NCI-H2029 (cell line): Measurements from ENCODE around the gene RAD51B.

Source experiments
- DNase-seq: peaks from one replicate; lab custom pipeline; 2025; lab: John Stamatoyannopoulos, UW

Gene RAD51B

DNA sequence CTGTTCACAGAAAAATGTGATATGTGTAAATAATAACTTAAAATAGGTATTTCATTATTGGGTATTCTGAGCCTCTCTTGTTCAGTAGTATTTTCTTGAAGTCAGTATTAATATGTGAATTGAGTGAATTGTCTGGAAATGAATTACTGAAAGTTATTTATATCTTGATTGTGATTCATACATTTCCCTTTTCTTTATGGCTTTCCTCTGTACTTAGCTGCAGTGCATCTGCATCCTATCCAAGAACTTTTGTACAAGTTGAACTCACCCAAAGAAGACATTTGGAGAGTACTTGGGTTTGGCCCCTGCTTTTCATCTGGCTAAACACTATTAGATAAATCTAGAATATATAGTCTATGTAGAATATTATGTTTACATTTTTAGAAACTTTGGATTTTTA is 326.0 kb downstream of the RAD51B start:
- no peak for DNase-seq

DNA sequence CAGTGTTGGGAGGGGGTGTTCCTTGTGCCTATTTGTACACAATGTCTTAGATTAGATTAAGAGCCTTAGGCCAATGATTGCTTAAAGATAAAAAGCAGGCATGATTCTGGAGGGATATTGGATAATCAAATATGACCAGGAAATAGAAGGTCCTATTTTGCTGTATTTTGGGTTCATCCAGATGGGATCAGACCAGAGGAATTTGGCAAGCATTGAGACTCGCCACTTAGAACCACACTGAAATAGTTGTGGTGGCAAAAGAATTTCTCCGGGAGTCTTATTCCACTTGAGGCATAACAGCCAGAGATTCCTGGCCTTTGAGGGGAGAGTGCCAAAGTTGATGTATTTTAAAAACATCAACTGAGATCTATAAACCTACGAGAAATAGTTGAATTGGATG is 327.2 kb downstream of the RAD51B start:
- DNase-seq = no peak

DNA sequence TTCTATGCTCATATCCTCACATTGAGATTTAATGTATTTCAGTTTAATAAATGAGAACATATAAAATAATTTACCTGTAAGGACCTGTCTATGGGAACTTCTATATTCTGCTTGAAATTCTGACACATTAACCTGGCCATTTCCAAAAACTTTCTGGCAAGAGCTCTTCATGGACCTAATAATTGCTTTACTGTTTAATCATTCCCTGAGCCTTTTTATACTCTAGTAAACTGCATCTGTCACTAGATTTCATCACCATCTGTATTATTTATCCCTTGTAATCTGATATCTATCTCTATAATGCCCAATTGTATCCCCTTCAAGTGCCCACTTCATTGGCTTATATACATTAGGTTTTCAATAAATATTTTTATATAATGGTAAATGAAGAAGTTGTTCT is 327.7 kb downstream of the RAD51B start:
- DNase-seq = no peak

DNA sequence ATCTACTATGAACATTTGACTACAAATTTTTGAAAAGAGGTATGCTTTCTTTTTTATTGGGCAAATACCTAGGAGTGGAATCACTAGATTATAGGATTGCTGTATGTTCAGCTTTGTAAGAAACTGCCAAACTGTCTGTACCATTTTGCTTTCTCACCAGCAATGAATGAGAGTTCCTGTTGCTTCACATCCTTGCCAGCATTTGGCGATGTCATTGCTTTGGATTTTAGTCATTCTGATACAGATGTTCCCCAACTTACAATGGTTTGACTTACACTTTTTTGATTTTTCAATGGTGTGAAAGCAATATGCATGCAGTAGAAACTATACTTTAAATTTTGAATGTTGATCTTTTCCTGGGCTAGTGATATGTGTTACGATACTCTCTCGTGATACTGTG is 328.7 kb downstream of the RAD51B start:
- DNase-seq = no peak

DNA sequence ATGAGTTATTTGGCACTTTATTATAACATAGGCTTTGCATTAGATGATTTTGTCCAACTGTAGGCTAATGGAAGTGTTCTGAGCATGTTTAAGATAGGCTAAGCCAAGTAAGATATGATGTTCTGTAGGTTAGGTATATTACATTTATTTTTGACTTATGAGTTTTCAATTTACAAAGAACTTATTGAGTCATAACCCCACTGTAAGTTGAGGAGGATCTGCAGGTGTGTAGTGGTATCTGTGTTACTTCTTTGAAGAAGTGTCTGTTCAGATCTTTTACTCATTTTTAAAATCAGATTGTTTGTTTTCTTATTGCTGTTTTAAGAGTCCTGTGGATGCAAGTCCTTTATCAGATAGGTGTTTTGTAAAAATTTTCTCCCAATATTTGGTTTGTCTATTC is 329.2 kb downstream of the RAD51B start:
- no peak for DNase-seq

DNA sequence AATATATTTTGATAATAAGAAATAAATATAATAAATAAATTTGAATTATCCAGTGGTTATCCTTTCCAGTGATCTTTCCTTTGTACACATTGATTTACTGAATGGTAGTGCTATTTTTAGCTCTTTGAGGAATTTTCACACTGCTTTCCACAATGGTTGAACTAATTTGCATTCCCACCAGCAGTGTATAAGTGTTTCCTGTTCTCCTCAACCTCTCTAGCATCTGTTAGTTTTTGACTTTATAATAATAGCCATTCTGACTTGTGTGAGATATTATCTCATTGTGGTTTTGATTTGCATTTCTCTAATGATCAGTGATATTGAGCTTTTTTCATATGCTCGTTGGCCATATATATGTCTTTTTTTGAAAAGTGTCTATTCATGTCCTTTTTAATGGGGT is 333.7 kb downstream of the RAD51B start:
- no peak for DNase-seq

DNA sequence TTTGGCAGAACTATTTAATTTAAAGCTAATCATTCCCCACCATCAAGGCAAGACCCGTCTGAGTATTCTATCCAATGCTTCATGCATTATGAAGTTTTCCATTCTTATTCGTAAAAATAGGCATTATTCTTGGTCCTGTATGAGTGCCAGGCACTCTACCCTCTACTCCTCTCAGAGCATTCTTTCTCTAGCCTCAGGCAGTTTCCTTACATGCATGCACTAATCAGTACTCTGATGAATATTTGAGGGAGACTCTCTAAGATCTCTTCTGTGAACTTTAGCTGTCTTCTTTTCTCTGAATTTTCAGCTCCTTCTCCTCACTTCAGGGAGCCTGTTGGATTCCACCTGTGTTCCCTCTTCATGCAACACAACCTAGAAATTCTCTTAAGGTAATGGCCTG is 334.7 kb downstream of the RAD51B start:
- DNase-seq = no peak

DNA sequence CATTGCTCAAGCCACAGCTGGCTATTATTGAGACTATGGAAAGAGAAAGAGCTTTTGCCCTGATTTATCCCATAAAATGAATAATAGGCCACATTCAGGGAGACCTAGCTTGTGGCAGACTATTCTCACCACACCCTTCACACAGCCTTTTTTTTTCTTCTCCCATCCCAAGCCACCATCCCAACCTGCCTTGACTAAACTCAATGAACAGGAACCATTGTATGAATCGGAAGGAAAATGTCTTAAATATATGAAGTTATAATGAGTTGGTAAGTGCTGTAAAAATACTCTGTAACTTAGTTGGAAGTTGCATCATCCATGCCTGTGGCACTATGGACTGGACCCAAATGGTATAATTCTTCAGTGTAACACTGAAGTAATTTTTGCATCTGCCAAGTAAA is 338.4 kb downstream of the RAD51B start:
- no peak for DNase-seq

DNA sequence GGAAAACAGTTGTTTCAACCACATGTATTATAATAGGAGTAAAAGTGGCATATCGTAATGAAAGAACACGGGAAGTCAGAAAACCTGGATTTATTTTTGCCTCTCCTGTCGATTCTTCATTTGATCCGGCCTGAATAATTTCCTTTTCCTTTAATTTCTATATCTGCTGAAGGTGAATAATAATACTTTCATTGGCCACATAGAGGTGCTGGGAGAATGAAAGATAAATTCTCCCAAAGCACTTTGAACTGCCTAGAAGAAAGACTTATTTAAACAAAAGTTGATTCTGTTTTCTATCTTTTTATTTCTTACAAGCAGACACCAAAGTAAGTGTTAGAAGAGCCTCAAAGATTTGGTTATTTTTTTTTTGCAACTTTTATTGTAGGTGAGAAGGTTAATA is 339.1 kb downstream of the RAD51B start:
- no peak for DNase-seq

DNA sequence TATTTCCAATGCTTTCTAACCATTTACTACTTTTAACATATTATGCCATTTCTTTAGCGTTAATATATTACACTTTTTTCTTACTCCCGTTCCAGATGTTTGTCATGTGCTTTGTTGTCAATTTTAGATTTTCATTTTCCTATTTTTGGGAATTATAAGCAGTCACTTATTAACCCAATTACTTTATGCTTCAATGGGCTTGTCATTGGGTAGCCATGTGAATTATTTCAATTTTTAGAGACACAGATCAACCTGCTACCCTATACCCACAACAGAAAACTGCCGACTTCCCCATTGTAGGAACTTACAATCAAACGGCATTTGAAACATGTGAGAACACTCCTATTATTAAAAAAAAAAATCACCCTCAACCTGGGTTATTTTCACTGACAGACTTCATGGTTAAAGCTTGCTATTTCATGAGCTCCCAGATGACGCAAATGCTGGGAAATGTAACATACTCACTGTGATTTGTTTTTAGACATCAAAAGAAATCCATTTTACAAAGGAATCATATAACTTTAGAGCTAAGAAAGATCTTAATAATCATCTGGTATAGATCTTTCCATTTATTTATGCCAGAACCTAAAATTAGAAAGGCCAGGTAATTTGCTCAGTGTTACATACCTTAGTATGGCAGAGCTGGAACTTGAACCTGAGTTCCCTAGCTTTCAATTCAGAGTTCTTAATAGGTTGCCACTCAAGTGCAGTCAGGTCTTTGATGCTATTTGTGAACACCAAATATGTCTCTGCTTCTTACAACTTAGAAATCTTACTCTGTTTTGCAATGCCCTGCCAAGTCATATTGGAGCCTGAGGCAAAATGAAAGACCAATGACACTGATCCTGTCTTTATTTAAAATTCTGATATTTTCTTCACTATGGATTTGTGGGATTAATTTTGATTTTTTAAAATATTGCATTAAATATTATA is 340.4 kb downstream of the RAD51B start:
- no peak for DNase-seq

DNA sequence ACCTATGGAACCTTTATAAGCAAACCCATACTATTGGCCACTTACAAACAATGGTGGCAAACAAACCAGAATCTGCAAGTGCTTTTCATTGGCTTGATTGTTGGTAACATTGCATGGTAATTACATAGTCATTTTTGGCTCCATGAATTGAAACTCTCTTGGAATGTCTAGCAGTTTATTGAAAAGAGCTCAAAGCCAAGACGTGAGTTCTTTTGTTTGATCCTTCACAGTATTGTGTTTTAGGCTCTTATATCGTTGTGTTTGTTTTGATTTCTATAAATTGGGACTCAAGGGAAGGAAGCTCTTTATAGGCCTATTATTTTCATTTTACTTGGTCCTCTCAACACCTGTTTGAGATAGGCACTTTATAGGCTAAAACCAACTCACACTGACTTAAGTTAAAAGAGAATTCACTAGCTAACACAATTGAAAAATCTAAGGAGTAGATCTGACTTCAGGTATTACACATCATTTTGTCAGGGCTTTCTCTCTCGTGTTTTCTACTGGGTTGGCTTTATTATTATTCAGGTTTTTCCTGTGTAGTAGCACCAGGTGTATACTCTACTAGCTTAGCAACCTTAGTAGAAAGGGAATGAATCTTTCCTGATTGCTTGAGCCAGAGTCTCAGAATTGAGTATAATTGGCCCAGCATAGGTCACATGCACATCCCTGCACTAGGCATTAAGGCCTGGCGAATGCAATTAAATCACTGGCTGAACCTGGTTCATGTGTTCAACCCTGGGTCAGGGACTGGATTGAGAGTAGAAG is 341.4 kb downstream of the RAD51B start:
- no peak for DNase-seq

DNA sequence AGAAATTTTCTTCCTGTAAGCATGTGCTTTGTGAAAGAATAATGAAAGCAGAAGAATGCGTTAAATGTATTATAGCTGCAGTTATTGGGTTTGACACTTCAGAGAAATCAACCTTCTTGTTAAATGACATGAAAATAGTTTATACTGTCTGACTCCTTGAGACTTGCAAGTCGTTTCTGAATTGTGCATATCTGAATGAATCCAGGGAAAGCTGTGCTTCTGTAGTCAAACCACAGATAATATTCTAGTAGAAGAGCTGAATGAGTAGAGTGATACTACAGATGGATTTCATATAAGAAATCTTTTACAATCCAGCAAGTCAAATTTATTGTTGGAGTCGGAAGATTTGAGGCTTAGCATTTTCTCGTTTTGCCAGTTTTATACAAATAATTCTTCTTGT is 343.3 kb downstream of the RAD51B start:
- no peak for DNase-seq

DNA sequence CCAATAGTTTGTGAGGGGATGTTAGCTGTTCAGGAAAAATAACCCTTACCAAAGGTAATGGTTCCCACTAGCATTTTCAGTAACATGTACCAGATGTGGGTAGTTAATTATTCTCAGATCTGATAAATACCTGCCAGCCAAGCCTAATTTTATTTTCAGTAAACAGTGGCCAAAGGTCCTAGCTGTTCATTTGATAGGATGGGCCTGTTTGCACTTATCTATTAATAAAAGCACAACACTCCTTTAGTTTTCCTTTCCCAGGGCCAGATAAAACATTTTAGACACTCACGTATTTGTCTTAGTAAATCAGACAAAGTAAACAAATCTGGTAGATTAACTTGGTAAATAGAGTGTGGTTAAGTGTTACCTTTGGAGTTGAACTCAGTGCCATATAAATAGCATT is 345.1 kb downstream of the RAD51B start:
- DNase-seq = no peak

DNA sequence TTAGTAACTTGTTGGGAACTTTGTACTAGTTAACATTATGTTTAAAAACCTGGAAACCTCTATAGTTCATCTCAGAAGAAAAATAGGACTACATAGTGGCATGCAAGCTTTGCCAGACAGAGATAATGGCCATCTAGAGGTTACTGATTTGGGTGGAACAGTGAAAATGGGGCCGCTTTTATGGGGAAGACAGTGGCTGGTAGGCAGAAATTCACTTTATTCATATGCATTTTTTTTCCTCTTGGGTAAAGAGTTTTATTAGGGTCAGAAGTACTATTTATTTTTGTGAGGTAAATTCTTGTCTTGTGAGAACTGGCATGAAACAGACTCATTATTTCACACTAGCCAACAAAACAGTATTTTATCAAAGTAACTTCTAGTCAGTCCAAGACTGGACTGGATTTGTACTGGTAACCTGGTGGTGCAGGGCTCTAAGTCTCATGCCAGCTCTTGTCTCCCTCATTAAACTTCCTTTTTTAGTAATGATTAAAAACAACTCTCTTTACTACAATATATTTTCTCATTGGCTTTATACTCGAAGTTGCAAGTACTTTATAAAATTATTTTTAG is 345.8 kb downstream of the RAD51B start:
- no peak for DNase-seq

DNA sequence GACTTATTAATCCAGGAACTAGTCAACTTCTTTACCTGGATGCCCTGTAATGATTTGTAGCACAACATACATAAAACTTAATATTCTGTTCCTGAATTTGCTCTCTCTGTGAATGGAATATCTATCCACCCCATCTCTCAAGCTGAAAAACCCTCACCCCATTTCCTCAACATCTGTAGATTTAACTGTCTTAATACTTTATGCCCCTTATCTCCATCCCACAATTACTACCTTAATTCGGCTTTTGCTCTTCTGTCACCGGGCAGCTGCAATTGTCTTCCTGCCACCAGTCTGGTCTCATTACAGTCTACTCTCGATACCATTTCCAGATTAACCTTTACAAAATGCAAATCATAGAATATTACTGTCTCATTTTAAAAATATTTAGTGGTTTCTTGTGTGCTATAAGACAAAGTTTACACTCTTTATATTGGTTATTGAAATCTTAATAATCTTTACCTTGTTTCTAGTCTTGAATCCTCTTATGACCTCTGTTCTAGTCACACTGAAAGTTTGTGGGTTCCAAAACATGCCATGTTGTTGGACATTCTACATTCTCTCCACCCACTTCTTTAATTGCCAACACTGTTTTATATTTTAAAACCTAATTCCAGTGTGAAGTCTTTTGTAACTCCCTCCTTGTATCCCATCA is 347.3 kb downstream of the RAD51B start:
- DNase-seq = no peak

DNA sequence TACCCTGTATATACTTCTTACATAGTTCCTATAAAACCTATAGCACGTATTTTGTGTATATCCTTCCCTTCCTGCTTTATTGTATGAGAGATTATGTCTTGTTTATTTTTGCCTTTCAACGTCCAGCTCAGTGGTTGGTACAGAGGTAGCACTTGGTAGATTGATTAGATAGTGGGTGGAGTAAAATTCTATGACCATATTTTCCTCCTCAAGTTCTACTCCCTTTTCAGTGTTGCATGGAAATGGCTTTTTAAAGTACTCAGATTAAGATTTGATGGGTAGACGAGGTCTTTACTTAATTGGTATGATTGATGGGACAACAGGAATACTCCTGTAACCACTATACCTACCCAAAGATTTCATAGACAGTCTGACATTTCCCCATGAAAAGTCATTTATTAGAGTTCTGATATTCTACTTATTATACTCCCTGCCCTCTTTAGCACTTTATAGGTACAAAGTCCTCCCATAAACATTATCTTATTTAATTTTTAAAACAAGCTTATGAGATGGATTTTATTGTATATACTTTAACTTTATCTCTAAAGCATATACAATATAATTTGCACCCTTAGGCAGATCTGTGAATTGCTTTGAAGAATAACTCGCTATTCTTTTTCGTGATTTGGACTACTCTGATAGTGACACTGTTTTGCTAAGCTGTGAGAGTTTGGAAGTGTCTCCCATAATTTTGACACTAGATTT is 348.0 kb downstream of the RAD51B start:
- DNase-seq = no peak

DNA sequence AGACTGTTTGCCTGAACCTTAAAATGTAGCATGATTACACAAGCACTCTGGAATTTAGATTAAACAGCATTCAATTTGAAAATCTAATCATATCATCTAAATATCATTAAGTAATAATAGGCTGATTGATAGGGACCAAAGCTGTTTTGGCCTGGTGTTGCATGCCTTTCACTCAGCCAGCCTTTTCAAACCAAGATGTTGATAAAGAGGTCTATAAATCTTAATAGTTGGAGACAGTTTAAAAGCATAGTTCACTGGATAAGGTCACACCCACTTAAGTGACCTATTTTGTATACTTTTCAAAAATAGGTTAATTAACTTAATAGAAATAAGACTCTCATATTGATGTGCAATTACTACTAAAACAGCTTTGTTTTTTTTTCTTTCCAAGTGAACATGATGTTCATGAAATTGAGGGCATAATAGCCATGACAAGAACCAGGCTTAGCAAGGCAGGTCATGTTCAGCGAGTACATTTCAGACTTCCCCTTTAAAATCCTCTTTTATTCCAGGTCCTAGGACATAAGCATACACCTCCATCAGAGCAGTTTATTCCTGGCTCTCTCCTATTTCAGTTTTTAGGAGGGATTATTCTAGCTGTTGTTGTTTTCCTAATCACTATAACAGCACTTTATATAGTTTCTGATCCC is 349.0 kb downstream of the RAD51B start:
- no peak for DNase-seq

DNA sequence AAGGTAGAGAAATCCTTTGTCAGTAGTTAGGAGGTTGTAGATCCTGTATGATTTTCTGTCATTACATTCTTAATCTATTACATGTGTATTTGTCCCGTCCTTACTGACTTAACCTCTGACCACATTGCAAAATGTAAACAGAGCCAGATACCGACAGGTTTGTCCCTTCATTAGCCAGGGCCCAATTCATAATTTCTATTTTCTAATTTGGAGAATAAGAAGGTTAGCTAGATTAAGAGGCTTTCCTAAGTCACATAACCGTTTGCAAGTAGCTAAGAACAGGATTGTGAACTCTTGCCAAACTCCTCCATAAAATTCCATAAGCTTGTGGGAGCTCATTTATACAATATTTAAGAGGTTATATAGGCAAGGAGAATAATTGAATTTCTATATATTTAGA is 352.6 kb downstream of the RAD51B start:
- no peak for DNase-seq

DNA sequence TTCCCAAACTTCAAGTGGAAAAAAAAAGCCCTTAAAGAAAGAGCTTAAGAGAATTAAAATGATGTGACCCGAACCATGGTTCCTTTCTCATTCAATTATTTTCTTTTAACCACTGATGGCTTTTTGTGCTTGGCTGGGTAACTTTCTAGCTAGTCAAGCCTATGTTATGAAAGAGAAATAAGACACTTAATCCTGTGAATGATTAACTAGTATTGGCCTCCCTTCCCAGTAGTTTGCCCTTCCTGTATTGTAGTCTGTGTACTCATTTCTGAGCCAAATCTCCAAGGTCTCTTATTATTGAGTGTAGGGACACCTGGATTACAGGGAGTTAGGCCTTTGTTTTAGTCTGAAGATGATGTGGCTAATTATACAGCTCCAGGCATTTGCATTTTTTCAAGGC is 353.0 kb downstream of the RAD51B start:
- no peak for DNase-seq

DNA sequence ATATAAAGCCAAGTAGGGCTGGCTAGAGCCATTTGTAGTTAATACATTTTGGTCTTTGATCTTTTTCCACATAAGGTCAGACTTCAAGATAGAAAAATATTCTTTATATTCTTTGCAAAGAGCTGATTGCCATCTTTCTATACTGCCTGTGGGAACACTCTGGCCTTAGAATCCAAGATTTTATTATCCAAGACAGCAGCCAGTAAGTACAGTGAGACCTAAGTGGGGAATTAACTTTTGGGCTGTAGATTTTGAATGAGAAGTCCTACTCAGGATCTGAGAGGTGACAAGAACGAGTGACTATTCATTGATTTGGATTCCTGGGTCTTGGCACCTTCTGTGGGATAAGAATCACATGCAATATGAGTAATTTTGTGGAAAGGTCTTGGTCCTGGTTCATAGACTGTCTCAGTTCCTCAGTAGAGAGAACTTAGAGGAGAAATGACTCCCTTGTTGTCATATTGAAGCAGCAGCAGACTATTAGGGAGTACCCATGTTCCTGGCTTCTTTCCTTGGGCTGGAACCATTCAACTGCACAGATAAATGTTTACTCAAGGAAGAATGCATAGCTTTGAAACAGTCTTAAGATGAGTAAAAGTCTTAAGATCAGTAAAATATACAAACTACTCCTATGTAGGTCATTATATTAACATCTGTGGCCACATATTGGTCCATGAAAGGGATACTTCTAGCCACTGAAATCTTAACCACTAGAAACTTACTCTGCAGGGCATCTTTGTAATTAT is 353.8 kb downstream of the RAD51B start:
- no peak for DNase-seq

DNA sequence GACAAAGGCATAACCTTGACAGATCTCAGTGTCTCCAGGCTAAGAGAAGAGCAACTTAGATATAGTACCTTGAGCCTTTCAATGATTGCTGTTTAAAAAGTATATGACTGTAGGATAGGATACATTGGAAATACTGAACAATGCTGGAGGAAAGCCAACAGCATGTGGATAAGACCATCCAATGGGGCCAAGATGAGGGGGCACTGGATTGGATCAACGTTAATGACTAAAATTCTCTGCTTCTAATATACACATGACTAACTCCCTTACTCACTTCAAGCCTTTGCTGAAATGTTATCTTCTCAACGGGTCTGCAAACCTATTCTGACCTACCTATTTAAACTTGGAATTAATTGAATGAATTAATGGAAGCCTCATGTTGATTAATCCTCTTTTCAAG is 354.9 kb downstream of the RAD51B start:
- no peak for DNase-seq
